ENCODE measurements around the gene VPS35L.

DNA sequence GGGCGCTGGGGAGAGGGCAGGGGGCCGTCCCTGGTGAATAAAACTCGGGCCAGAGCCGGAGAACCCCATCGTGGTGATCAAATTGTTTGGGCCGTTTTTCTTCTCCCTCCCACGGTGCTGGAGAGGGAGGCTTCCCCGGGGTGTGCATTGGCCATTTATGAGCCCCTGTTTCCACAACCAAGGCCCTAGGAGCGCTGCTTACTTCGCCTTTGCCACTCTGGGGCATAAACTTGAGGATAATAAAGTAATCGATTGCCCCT, 31.2 kb upstream of the VPS35L start:
- TF ChIP-seq, protein P1, sequence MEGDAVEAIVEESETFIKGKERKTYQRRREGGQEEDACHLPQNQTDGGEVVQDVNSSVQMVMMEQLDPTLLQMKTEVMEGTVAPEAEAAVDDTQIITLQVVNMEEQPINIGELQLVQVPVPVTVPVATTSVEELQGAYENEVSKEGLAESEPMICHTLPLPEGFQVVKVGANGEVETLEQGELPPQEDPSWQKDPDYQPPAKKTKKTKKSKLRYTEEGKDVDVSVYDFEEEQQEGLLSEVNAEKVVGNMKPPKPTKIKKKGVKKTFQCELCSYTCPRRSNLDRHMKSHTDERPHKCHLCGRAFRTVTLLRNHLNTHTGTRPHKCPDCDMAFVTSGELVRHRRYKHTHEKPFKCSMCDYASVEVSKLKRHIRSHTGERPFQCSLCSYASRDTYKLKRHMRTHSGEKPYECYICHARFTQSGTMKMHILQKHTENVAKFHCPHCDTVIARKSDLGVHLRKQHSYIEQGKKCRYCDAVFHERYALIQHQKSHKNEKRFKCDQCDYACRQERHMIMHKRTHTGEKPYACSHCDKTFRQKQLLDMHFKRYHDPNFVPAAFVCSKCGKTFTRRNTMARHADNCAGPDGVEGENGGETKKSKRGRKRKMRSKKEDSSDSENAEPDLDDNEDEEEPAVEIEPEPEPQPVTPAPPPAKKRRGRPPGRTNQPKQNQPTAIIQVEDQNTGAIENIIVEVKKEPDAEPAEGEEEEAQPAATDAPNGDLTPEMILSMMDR (IDR thresholded peaks at IDR 0.05; ENCODE audit: insufficient read depth, low read depth, low read length) = no peak
- no peak for TF ChIP-seq EZH2 (IDR thresholded peaks at IDR 0.05; ENCODE audit: insufficient read depth, low read length)

All from astrocyte (in vitro differentiated cells and primary cell).